ENCODE data around the gene PRKCZ.

Gene PRKCZ

DNA sequence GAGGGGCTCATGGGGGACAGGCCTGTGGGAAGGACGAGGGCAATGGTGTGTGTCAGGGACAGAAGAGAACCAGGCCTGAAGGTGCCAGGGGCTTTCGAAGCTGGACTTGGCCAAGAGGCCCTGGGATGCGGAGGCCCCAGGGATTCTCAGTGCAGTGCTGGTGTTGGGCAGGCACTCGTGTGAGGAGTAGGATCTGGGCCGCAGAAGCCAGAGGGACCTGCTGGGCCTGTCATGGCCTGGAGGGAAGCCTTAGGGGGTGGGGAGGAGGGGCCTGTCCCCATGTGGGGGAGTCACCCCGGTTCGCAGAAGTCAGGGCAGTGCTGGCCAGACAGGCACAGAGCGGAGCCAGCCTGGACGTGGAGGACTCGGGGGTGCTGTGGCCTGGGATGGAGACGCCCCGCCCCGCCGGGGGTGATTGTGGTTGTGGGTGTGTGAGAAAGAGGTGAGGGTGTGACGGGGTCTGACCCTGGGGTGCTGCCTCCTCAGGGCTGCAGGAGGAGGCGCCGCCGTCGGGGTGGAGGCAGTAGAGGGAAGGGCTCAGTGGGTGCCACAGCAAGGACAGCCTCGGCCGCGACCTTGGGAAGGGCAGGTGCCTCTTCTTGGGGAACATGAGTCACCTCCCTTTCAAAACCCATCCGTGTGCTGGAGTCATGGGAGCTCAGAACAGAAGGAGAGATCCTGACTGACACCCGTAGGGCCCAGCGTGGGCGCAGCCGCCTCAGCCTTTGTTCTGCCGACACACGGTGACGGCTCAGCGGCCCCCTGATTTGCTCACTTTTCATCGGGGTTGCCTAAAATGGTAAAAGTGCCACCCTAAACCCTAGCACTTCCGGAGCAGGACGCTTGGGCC, 110.5 kb downstream of the PRKCZ start:
- H3K36me3 Mint-ChIP-seq, result peaks cover 37 to 51% of the 10 kb centered on the region in 2 donors
- H3K4me3 Mint-ChIP-seq, result no peak overlapping the region
- H3K27me3 Mint-ChIP-seq, result no peaks in the 10 kb centered on the region
- H3K4me1 Mint-ChIP-seq, result no peaks in the 10 kb centered on the region
- ATAC-seq (replicated peaks) (no peak), DNase-seq (no peak)
- H3K27ac Mint-ChIP-seq, result no peak overlapping the region
- peaks cover 0 to 3% of the 10 kb centered on the region in 2 donors for H3K9me3 Mint-ChIP-seq

- Mint-ChIP-seq H3K4me3 (no peak overlapping the region), H3K27me3 (no peaks in the 10 kb centered on the region), H3K9me3 (peaks cover 0 to 3% of the 10 kb centered on the region in 2 donors), H3K36me3 (peaks cover 26 to 37% of the 10 kb centered on the region in 2 donors), H3K27ac (no peak overlapping the region), H3K4me1 (no peaks in the 10 kb centered on the region)
- DNase-seq, result no peak
- no peak for ATAC-seq (replicated peaks)
Measured at GRCh38 chr1:2163205-2163604, 113.0 kb downstream of the PRKCZ start.

DNA sequence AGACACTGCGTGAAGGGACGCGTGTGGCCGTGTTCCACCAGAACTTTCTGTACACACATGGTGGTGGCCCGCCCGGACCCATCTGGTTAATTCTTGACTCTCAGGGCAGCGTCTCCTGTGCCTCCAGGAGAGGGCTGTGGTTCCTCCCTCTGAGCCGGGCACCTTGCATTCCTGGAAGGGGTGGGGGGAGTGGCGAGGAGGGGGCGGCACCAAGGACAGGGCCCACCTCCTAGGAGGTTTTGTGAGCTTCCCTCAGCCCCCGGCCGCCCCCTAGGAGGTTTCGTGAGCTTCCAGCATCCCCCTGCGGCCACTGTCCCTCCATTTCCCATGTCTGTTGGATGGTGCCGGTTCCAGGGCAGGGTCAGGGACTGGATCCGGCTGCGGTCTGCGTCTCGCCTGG, 115.4 kb downstream of the PRKCZ start:
- no peak overlapping the region for H3K27ac Mint-ChIP-seq
- peaks cover 0 to 3% of the 10 kb centered on the region in 2 donors for H3K9me3 Mint-ChIP-seq
- DNase-seq (no peak), ATAC-seq (replicated peaks) (no peak)
- H3K27me3 Mint-ChIP-seq, result no peaks in the 10 kb centered on the region
- no peaks in the 10 kb centered on the region for H3K4me1 Mint-ChIP-seq
- H3K4me3 Mint-ChIP-seq, result no peak overlapping the region
- H3K36me3 Mint-ChIP-seq, result peaks cover 20 to 29% of the 10 kb centered on the region in 2 donors

DNA sequence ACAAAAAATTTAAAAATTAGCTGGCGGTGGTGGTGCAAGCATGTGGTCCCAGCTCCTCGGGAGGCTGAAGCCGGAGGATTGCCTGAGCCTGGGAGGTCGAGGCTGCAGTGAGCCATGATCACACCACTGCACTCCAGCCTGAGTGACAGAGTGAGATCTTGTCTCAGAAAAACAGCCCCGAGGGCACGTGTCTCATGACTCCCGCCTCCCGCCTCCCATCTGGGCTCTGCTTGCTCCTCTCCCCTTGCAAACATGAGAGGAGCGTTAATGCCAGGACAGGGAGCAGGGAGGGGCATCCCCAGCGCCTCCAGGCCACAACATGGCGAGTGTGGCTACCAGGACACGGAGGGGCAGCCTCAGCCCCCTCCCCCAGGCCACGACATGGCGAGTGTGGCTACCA, 116.0 kb downstream of the PRKCZ start:
- ATAC-seq (replicated peaks) (no peak), DNase-seq (no peak)
- Mint-ChIP-seq H3K27ac (no peak overlapping the region), H3K9me3 (peaks cover 0 to 3% of the 10 kb centered on the region in 2 donors), H3K36me3 (peaks cover 20 to 27% of the 10 kb centered on the region in 2 donors), H3K4me1 (no peaks in the 10 kb centered on the region), H3K27me3 (no peaks in the 10 kb centered on the region), H3K4me3 (no peak overlapping the region)

GRCh38 chr1:2166695-2167094, 116.5 kb downstream of the PRKCZ start:
- ATAC-seq (replicated peaks), result no peak

DNA sequence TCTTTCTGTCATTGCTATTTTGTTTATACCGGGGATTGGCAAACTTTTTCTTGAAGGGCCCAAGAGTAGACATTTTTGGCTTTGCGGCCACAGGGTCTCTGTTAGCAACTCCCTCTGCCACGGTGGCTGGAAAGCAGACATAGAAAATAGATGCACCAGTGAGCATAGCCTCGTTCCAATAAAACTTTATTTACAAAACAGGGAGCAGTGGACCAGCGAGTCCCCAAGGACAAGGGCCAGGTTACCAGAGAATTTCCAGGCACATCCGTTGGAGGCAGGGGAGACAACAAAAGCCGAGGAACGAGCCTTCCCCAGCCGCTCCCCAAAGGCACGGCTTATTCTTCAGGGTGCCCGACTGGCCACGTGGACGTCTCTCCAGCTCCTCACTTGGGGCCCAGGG, 117.9 kb downstream of the PRKCZ start:
- Mint-ChIP-seq H3K27me3 (no peaks in the 10 kb centered on the region), H3K27ac (no peak overlapping the region), H3K4me3 (no peak overlapping the region), H3K36me3 (peaks cover 27 to 34% of the 10 kb centered on the region in 2 donors), H3K4me1 (no peaks in the 10 kb centered on the region), H3K9me3 (peaks cover 0 to under 1% of the 10 kb centered on the region in 2 donors)
- DNase-seq, result no peak
- ATAC-seq (replicated peaks), result no peak

More at GRCh38 chr1:2166695-2167094, 116.5 kb downstream of the PRKCZ start:
- peaks cover 23 to 31% of the 10 kb centered on the region in 2 donors for H3K36me3 Mint-ChIP-seq
- no peaks in the 10 kb centered on the region for H3K4me1 Mint-ChIP-seq
- H3K9me3 Mint-ChIP-seq, result peaks cover 0 to 3% of the 10 kb centered on the region in 2 donors
- no peak for DNase-seq
- no peak overlapping the region for H3K27ac Mint-ChIP-seq
- H3K27me3 Mint-ChIP-seq, result no peaks in the 10 kb centered on the region
- no peak overlapping the region for H3K4me3 Mint-ChIP-seq

DNA sequence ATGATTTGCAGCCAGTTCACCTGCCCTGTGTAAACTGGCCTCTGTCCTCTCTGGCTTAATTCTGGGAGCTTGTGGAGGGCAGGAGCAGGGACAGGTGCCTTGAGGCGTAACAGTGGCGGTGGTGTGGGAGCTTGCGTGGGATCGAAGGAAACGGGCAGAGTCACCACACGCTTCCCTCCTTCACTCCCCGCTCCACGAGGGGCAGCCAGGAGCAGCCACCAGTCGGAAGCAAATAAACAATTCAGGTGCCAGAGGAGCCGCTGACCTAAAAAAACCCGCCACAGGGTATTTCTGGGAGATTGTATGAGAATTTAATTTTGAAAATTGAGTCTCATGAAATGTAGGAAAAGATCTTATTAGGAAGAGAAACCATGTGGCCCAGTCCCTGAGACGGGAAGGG, 118.3 kb downstream of the PRKCZ start:
- H3K27ac Mint-ChIP-seq, result no peak overlapping the region
- no peak for ATAC-seq (replicated peaks)
- DNase-seq, result no peak
- H3K4me3 Mint-ChIP-seq, result no peak overlapping the region
- H3K36me3 Mint-ChIP-seq, result peaks cover 23 to 31% of the 10 kb centered on the region in 2 donors
- no peaks in the 10 kb centered on the region for H3K4me1 Mint-ChIP-seq
- no peaks in the 10 kb centered on the region for H3K27me3 Mint-ChIP-seq
- no peaks in the 10 kb centered on the region for H3K9me3 Mint-ChIP-seq

GRCh38 chr1:2169200-2169836, 119.1 kb downstream of the PRKCZ start:
- Mint-ChIP-seq H3K4me1 (peaks cover 0 to 5% of the 10 kb centered on the region in 2 donors), H3K27ac (no peak overlapping the region), H3K36me3 (peaks cover 16 to 26% of the 10 kb centered on the region in 2 donors), H3K4me3 (no peak overlapping the region), H3K27me3 (no peaks in the 10 kb centered on the region), H3K9me3 (no peaks in the 10 kb centered on the region)
- DNase-seq (no peak), ATAC-seq (replicated peaks) (no peak)

GRCh38 chr1:2170211-2170610, 120.0 kb downstream of the PRKCZ start:
- Mint-ChIP-seq H3K27me3 (no peaks in the 10 kb centered on the region), H3K4me1 (peaks cover 0 to 8% of the 10 kb centered on the region in 2 donors), H3K27ac (no peak overlapping the region), H3K36me3 (peaks cover 18 to 21% of the 10 kb centered on the region in 2 donors), H3K9me3 (no peaks in the 10 kb centered on the region), H3K4me3 (no peak overlapping the region)
- DNase-seq (no peak), ATAC-seq (replicated peaks) (no peak)

DNA sequence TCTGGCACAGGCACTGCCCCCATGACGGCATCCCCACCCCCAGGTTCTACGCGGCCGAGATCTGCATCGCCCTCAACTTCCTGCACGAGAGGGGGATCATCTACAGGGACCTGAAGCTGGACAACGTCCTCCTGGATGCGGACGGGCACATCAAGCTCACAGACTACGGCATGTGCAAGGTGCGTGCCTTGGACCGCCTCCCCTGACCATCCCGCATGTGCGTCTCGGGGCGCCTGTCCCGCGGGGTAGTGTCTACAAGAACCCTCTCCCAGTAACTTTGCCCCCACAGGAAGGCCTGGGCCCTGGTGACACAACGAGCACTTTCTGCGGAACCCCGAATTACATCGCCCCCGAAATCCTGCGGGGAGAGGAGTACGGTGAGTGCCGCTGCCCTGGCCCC, 121.8 kb downstream of the PRKCZ start:
- H3K4me3 Mint-ChIP-seq, result no peak overlapping the region
- H3K4me1 Mint-ChIP-seq, result peaks cover 0 to 8% of the 10 kb centered on the region in 2 donors
- DNase-seq (no peak), ATAC-seq (replicated peaks) (no peak)
- H3K27me3 Mint-ChIP-seq, result no peaks in the 10 kb centered on the region
- H3K36me3 Mint-ChIP-seq, result peaks cover 22 to 29% of the 10 kb centered on the region in 2 donors
- no peak overlapping the region for H3K27ac Mint-ChIP-seq
- no peaks in the 10 kb centered on the region for H3K9me3 Mint-ChIP-seq

- H3K27me3 Mint-ChIP-seq, result no peaks in the 10 kb centered on the region
- peaks cover 25 to 33% of the 10 kb centered on the region in 2 donors for H3K36me3 Mint-ChIP-seq
- no peak overlapping the region for H3K4me3 Mint-ChIP-seq
- DNase-seq (no peak), ATAC-seq (replicated peaks) (no peak)
- no peak overlapping the region for H3K27ac Mint-ChIP-seq
- H3K9me3 Mint-ChIP-seq, result no peaks in the 10 kb centered on the region
- H3K4me1 Mint-ChIP-seq, result peaks cover 0 to 8% of the 10 kb centered on the region in 2 donors
Measured at GRCh38 chr1:2172551-2173146, 122.4 kb downstream of the PRKCZ start.

- DNase-seq (no peak), ATAC-seq (replicated peaks) (peak in 1 of 2 donors; percentile 14)
- H3K27ac Mint-ChIP-seq, result peak overlapping the region; percentile 51
- no peak overlapping the region for H3K4me3 Mint-ChIP-seq
- H3K36me3 Mint-ChIP-seq, result peaks cover 30 to 36% of the 10 kb centered on the region in 2 donors
- peaks cover 0 to 8% of the 10 kb centered on the region in 2 donors for H3K4me1 Mint-ChIP-seq
- H3K9me3 Mint-ChIP-seq, result no peaks in the 10 kb centered on the region
- H3K27me3 Mint-ChIP-seq, result no peaks in the 10 kb centered on the region
Measured at GRCh38 chr1:2173546-2174347, 123.5 kb downstream of the PRKCZ start.

- H3K36me3 Mint-ChIP-seq, result peaks cover 30 to 38% of the 10 kb centered on the region in 2 donors
- H3K27me3 Mint-ChIP-seq, result no peaks in the 10 kb centered on the region
- H3K4me1 Mint-ChIP-seq, result peaks cover 0 to 8% of the 10 kb centered on the region in 2 donors
- DNase-seq (no peak), ATAC-seq (replicated peaks) (peak; percentile 65)
- no peak overlapping the region for H3K27ac Mint-ChIP-seq
- H3K4me3 Mint-ChIP-seq, result peak overlapping the region in 1 of 2 donors; percentile 57
- no peaks in the 10 kb centered on the region for H3K9me3 Mint-ChIP-seq
Measured at GRCh38 chr1:2174348-2175054, 124.3 kb downstream of the PRKCZ start.
